CD4-positive, alpha-beta T cell treated with Interferon alpha-2 for 1 hour (primary cell): ENCODE data around the gene TPD52L1.

Experiments
- DNase-seq, 2 donors: peaks; one replicate each; pipeline ENCODE4 v3.0.0-alpha.2; 2020 to 2022

The TPD52L1 gene

GRCh38 chr6:125246566-125246965 is 93.0 kb downstream of the TPD52L1 start:
- DNase-seq, result no peak

DNA sequence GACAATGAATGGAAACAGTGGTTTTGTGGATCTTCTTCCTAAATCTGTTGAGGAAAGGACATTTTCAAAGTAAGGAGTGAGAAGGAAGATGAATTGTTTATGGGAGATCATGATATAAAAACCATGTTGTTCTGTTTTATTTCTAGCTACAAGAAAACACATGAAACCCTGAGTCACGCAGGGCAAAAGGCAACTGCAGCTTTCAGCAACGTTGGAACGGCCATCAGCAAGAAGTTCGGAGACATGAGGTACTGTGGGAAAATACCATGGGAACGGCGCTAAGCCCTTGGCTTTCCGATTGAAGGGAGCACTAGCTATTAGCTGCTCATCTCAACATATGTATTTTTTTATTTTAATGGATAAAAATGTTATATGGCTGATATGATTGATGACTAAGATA is 94.6 kb downstream of the TPD52L1 start:
- DNase-seq, result no peak

DNA sequence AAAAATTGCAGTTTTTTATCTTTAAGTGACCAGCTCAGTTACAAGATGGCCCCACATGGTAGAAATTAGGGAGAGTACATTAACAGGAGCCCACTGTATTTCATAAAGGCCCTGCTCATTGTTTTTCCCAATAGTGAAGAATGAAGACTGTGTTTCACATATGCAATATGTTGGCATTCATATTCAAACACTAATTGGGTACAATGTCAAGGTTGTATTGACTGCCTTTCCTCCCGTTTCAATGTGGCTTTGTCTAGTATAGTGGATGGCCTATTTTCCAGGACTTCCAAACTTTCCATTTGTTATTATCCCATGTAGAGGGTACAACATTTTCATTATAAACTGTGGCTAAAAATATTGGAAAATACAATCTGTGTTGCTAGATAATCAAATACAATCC is 96.9 kb downstream of the TPD52L1 start:
- no peak for DNase-seq

DNA sequence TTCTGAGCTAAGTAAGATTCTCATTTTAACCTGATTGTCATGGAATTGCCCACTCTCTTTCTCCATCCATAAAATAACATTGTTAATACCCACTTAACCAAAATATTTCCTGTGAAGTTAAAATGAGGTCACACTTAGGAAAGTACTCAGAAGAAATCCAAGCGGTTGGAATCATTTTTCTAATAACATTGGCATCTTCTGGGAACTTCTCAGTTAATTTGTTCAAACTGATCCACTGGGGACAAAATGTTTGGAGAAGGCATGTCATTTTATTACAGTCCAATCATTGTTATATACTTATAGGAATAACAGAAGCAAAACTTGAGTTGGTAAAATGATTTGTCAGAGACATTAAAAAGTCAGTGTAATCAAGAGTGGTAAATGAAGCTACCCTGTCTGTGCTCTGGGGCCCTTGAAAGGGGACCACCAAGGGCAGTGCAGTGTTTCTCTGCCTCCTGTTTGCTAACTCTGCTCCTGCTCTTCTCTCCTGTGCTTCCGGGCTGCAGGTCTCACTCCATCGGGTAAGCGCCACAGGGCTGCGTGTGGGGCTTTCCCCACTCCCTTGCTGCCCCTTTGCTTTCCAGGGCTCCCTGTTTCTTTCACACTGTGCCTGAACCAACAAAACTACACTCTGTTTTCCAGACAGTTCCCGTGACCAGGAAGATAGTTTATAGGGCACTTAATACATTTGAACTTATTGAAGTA is 98.1 kb downstream of the TPD52L1 start:
- DNase-seq, result no peak

GRCh38 chr6:125252891-125253290 is 99.3 kb downstream of the TPD52L1 start:
- no peak for DNase-seq

DNA sequence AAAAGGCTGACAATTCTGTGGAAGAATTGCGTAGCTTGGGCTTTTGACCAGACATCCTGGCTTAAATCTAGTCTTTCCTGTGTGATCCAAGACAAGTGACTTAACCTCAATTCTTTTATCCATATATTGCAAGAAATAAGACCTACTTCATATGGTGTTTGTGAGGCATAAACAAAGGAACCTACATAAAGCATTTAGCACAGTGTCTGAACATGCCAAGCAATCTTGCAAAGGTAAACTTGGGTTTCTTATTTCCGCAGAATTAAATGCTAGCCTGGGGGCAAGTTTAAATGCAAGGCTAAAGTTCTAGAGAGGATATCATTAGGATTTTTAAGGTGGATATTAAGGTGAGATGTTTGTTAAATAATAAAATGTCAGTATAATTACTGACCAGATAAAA is 100.3 kb downstream of the TPD52L1 start:
- no peak for DNase-seq

DNA sequence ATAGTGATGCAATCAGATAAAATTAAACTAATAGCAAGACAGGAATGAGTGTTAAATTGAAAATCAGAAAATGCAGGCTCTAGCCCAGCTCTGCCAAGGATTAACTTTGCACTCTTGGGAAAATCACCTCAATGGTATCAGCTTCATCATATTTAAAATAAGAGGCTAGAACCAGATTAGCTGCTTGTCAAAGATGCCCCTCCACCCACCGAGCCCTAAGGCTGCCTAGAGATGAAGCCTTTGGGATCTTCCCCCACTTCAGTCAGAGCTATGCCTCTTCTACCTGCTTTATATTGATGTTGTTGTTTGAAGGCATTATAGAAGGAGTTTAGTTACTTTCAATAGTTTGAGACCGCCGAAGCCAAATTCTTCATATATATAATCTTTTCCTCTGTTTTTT is 100.7 kb downstream of the TPD52L1 start:
- DNase-seq, result no peak

DNA sequence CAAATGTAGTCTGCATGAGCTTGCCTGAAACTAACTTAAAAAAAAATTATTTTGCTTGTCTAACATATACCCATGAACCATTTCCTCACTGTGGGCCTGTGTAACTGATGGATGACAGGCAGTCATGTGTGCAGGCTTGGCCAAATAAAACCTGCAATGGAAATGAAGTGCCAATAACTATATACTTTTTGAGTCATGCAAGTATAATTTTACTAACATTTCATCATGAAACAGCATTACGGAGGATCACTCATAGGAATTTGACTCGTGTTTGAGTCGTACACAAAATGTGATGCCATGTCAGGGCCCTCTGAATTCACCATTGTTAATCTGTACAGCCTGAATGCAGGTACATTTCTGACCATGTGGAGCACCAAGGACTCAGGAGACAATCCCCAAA is 101.6 kb downstream of the TPD52L1 start:
- no peak for DNase-seq

DNA sequence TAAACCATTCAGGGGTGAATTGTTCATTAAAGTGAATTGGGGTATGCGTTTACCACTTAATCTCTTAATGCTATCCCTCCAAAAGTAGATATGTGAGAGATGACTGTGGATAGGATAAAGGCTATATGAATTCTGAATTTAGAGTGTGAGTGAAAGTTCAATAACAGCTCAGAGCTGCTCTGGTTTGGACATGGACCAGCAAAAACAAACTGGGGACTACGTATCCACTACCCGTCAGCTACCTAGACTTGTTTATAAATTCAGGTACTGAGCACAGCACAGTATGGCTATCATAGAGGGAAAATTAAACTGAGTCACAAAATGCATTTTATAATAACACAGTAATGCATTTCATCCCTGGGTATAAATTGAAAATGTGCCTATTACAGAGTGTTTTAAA is 103.8 kb downstream of the TPD52L1 start:
- no peak for DNase-seq

GRCh38 chr6:125258651-125259353 is 105.2 kb downstream of the TPD52L1 start:
- DNase-seq, result no peak

DNA sequence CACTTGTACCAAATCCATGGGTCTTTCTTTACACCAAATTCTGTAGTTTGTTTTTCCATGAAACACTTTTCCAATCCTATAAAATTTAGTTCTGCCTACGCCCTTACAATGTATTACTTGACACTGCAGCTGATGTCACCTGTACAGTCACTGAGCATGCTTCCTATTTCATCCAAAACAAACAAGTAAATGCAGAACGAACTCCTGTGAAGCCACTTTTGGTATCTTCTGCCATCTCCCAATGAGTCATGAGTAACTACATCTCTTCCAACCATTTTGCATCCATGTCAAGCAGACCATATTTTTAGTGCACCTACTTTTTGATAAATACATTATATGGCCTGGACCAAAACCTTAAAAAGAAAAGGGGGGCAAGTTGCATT is 105.8 kb downstream of the TPD52L1 start:
- no peak for DNase-seq

- no peak for DNase-seq
These were observed 108.7 kb downstream of the TPD52L1 start for GRCh38 chr6:125262016-125263013.

GRCh38 chr6:125264476-125264875 is 110.9 kb downstream of the TPD52L1 start:
- DNase-seq, result no peak

GRCh38 chr6:125267806-125268523 is 114.4 kb downstream of the TPD52L1 start:
- DNase-seq, result no peak

DNA sequence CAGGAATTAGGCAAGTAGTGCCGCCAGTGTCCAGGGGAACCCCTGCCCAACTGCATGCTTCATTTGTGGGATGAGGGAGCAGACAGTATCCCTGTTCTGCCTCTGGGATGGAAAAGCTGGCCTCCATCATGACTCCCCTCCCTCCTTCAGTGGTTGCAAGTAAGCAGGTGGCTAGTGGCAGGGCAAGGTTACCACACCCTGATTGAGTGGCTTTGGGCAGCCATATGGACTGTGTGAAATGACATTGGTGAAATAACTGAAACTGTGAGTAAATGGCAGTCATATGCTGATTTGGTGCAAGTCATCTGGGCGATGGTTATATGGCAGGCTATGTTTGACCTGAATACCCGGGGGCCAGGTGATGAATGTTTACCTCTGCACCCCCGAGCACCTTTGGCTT is 115.2 kb downstream of the TPD52L1 start:
- no peak for DNase-seq

- no peak for DNase-seq
These were observed 115.9 kb downstream of the TPD52L1 start for GRCh38 chr6:125269328-125269985.

DNA sequence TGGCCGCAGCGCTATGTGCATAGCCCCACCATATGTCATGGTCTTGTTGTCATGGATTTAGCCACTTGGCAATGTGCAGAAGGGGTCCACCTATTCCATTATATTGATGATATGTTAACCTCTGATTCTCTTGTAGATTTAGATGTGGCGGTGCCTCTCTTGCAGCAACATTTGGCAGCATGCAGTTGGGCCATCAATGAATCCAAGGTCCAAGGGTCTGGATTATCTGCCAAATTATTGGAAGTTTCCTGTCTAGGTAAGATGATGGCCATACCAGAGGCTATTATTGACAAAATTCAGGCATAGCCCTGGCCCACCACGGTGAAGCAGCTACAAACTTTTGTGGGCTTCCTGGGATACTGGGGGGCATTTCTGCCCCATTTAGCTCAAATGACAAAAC is 116.8 kb downstream of the TPD52L1 start:
- no peak for DNase-seq

DNA sequence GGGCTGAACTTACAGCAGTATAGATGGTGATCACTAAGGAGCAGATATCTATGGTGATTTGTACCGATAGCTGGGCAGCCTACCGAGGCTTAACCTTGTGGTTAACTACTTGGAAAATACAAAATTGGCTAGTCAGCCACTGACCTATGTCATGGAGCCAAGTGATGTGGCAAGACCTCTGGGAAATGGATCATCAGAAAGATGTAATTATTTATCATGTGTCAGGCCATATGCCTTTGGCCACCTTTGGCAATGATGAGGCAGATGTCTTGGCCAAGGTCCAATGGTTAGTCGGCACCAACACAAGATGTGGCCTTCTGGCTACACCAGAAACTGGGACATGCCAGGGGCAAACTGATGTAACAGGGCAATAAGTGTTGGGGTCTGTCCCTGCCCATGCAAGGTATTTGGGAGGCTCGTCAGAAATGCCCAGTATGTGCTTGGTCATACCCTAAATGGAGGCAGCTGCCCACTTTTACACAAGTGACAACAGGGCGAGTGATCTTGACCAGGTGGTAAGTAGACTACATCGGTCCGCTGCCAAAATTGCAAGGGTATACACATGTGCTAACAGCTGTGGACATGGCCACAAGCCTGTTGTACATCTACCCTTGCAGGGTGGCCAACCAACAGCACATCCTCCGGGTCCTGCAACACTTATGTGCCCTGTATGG is 118.0 kb downstream of the TPD52L1 start:
- DNase-seq, result no peak

GRCh38 chr6:125273251-125273650 is 119.7 kb downstream of the TPD52L1 start:
- DNase-seq, result no peak

- DNase-seq, result no peak
These were observed 120.4 kb downstream of the TPD52L1 start for GRCh38 chr6:125273965-125274364.

GRCh38 chr6:125274935-125275334 is 121.4 kb downstream of the TPD52L1 start:
- no peak for DNase-seq

- no peak for DNase-seq
These were observed 122.2 kb downstream of the TPD52L1 start for GRCh38 chr6:125275779-125276178.
